ENCODE data around the gene PVALB. TPM values are rescaled to one million over a fixed set of nuclear protein-coding genes. Genes with fewer than 3 reads are reported as not detected.

Gene PVALB
- total and polyA plus RNA-seq, 10 of the 15 experiments (the other 5 are each of a cell fraction or from before 2014, with no cell fraction given): not detected

GRCh38 chr22:36803358-36803757, 13.5 kb downstream of the PVALB start (continued):
- TF ChIP-seq SKIL (IDR thresholded peaks at IDR 0.05; ENCODE audit: low read depth, poor library complexity, severe bottlenecking) (no peak), CREM (IDR thresholded peaks at IDR 0.05; ENCODE audit: low read depth) (no peak), ASH2L (IDR thresholded peaks at IDR 0.05; ENCODE audit: borderline replicate concordance, low read depth) (no peak), TCF7 (IDR thresholded peaks at IDR 0.05; ENCODE audit: borderline replicate concordance) (no peak), SUPT20H (IDR thresholded peaks at IDR 0.05; ENCODE audit: borderline replicate concordance, control insufficient read depth, low read depth, low read length) (no peak), IKZF1 (conservative IDR thresholded peaks at IDR 0.05) (no peak), KDM1A (IDR thresholded peaks at IDR 0.05; ENCODE audit: borderline replicate concordance) (no peak), IRF5 (IDR thresholded peaks at IDR 0.05; ENCODE audit: borderline replicate concordance) (no peak), E4F1 (IDR thresholded peaks at IDR 0.05; ENCODE audit: borderline replicate concordance, partially characterized antibody) (no peak), NFYB (IDR thresholded peaks at IDR 0.05; ENCODE audit: insufficient read depth, low read depth, low read length) (no peak), NR2F1 (conservative IDR thresholded peaks at IDR 0.05) (no peak), MAX (IDR thresholded peaks at IDR 0.05; ENCODE audit: low read depth, low read length) (no peak), BACH1 (IDR thresholded peaks at IDR 0.05; ENCODE audit: borderline replicate concordance) (no peak)

All from GM12878 (cell line).